Measurements from ENCODE around the gene METRNL.

Gene METRNL

GRCh38 chr17:83126275-83126811, 46.9 kb downstream of the METRNL start:
- no peak for TF ChIP-seq CTCF (conservative IDR thresholded peaks at IDR 0.05; ENCODE audit: low read depth)
- H3K27ac ChIP-seq = peak overlapping the region; percentile 92
- ChIA-PET CTCF (interaction anchor here (1.0 kb wide), 1 partner anchor 32 kb away, joined by 3 read pairs; no protein-coding TSS in a partner anchor), POLR2A (ENCODE audit: low non-redundant PET) (no interaction called here)
- DNase-seq (ENCODE audit: low spot score) = no peak

- H3K27ac ChIP-seq = no peak overlapping the region
- POLR2A ChIA-PET (ENCODE audit: low non-redundant PET) = no interaction called here
- no peak for DNase-seq (ENCODE audit: low spot score)
- CTCF ChIA-PET = no interaction called here
- no peak for TF ChIP-seq CTCF (conservative IDR thresholded peaks at IDR 0.05; ENCODE audit: low read depth)
These were observed 48.2 kb downstream of the METRNL start for GRCh38 chr17:83127431-83128160.

- DNase-seq (ENCODE audit: low spot score) = no peak
- TF ChIP-seq CTCF (conservative IDR thresholded peaks at IDR 0.05; ENCODE audit: low read depth) = no peak
- ChIA-PET POLR2A (ENCODE audit: low non-redundant PET) (no interaction called here), CTCF (no interaction called here)
- no peak overlapping the region for H3K27ac ChIP-seq
These were observed 49.2 kb downstream of the METRNL start for GRCh38 chr17:83128306-83129240.

- POLR2A ChIA-PET (ENCODE audit: low non-redundant PET) = no interaction called here
- CTCF ChIA-PET = no interaction called here
- no peak overlapping the region for H3K27ac ChIP-seq
- no peak for DNase-seq (ENCODE audit: low spot score)
- no peak for TF ChIP-seq CTCF (conservative IDR thresholded peaks at IDR 0.05; ENCODE audit: low read depth)
These were observed 50.3 kb downstream of the METRNL start for GRCh38 chr17:83129676-83130075.

- CTCF ChIA-PET = interaction anchor here (0.6 kb wide), 1 partner anchor 317 kb away, joined by 3 read pairs; no protein-coding TSS in a partner anchor
- POLR2A ChIA-PET (ENCODE audit: low non-redundant PET) = no interaction called here
- no peak overlapping the region for H3K27ac ChIP-seq
- no peak for DNase-seq (ENCODE audit: low spot score)
- TF ChIP-seq CTCF (conservative IDR thresholded peaks at IDR 0.05; ENCODE audit: low read depth) = no peak
These were observed 52.1 kb downstream of the METRNL start for GRCh38 chr17:83131401-83132011.
